C4-2B (cell line): ENCODE results near the gene MPP2.

ENCODE experiments used
- CTCF ChIP-seq: fragments of 450-650 bp; conservative IDR thresholded peaks from 2 replicates; pipeline ENCODE4 v1.5.1; 2017; ENCODE audit warnings: mild to moderate bottlenecking
- ZFX ChIP-seq: fragments of 450-650 bp; IDR thresholded peaks from 2 replicates; pipeline ENCODE4 v1.6.1; 2017

DNA sequence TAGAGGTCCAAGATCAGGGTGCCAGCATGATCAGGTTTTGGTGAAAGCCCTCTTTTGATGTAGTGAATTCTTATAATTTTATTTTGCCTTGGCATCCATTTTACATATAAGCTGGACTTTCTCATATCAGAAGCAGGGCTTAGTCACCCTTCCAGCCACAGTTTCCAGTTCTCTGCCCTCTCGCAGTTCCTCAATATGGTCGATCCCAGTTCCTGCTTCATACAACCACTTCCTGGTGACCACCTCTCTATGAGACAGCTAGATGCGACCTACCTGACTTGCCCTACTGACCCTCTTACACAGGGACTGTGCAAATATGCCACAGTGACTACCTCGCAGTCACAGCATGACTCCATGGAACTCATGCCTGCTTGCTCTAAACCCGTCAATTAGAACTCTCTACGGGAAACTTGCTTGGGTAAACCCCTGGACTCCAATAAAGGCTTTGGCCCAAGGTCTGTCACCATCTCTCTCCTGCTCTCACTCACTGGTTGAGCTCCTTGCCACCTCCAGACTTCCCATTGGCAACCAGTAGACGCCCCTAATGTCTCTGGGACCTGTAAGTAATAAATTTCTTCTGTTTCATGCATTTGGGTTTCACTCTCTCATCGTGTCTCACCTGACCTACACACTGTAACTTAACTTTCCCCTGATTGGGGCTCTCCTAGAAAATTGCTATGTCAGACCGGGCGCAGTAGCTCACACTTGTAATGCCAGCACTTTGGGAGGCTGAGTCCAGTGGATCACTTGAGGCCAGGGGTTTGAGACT, 38.9 kb downstream of the MPP2 start:
- no peak for TF ChIP-seq ZFX
- TF ChIP-seq CTCF = no peak
